Calu3 (cell line): ENCODE results near the gene RSPH9. TPM values are rescaled to one million over a fixed set of nuclear protein-coding genes. Genes with fewer than 3 reads are reported as not detected.

Source experiments
- BruUV-seq: library from RNA; stranded (reverse); fragments of 400-500 nt; replicated peaks from 2 replicates; lab custom pipeline; 2021; lab: Mats Ljungman, UMichigan
- CTCF ChIA-PET: fragments of 300-600 bp; sonication (Branson Sonifier 250); formaldehyde crosslinking; loops from one replicate; lab custom pipeline; 2022; ENCODE audit warnings: antibody characterized with exemption; lab: Charles Lee
- DNase-seq: peaks from one replicate; pipeline ENCODE4 v3.0.0; 2022
- H3K27ac Mint-ChIP-seq: one replicate; pipeline ENCODE4 v1.8.0; 2022; ENCODE audit warnings: mixed read lengths; ENCODE audit not compliant: unreplicated experiment
- H3K27me3 Mint-ChIP-seq: one replicate; pipeline ENCODE4 v1.8.0; 2022; ENCODE audit warnings: mixed read lengths; ENCODE audit not compliant: unreplicated experiment
- H3K36me3 Mint-ChIP-seq: one replicate; pipeline ENCODE4 v1.8.0; 2022; ENCODE audit warnings: mild to moderate bottlenecking, moderate library complexity, mixed read lengths; ENCODE audit not compliant: insufficient read depth, unreplicated experiment
- H3K4me1 Mint-ChIP-seq: one replicate; pipeline ENCODE4 v1.8.0; 2022; ENCODE audit warnings: mild to moderate bottlenecking, low read depth, mixed read lengths; ENCODE audit not compliant: unreplicated experiment
- H3K4me3 Mint-ChIP-seq: one replicate; pipeline ENCODE4 v1.8.0; 2022; ENCODE audit warnings: mild to moderate bottlenecking, low read depth, moderate library complexity, mixed read lengths; ENCODE audit not compliant: unreplicated experiment
- H3K9me3 Mint-ChIP-seq: one replicate; pipeline ENCODE4 v1.8.0; 2022; ENCODE audit warnings: low read depth, mixed read lengths; ENCODE audit not compliant: unreplicated experiment
- intact Hi-C: fragments of 100-400 bp; cut with micrococcal nuclease; formaldehyde crosslinking; loops from one replicate; pipeline ENCODE4 v1.10.0; 2022; ENCODE audit not compliant: unreplicated experiment
- total RNA-seq: library from RNA; stranded (reverse); gene quantifications from 2 replicates; pipeline ENCODE4 v1.2.3, GENCODE V29; 2022
- TF ChIP-seq, protein P1 (sequence below): fragments of 200-600 bp; IDR thresholded peaks from one replicate; pipeline ENCODE4 v1.8.0; 2022; ENCODE audit warnings: antibody characterized with exemption; ENCODE audit not compliant: unreplicated experiment

RSPH9 gene
- total RNA-seq, 1 experiment from 2014 or later: 0.19 TPM

DNA sequence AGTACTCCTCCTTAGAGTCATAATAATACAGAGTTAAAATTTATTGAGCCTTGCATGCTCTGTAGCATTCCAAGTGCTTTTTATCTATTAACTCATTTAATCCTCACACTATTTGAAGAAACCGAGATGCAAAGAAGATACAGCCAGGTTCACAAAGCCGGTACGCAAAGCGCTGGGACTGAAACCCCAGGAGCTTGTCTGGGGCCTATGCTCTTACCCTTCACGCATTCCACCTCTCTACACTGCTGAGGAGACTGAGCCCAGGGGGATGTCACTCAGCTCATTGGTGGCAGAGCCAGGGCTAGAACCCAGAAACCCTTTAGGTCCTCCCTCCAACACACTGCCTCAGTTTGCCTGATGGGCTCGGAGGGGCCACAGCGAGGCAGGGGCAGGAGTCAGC, 62.4 kb downstream of the RSPH9 start:
- intact Hi-C loops: no loop called here
- Mint-ChIP-seq H3K4me3 (no peak overlapping the region), H3K4me1 (peaks cover 59% of the 10 kb centered on the region), H3K9me3 (no peaks in the 10 kb centered on the region), H3K27ac (no peak overlapping the region), H3K27me3 (peaks cover 20% of the 10 kb centered on the region), H3K36me3 (peaks cover 25% of the 10 kb centered on the region)
- CTCF ChIA-PET: interaction anchor here (1.1 kb wide), 1 partner anchor 11 kb away, joined by 3 read pairs; no protein-coding TSS in a partner anchor
- TF ChIP-seq, protein P1, sequence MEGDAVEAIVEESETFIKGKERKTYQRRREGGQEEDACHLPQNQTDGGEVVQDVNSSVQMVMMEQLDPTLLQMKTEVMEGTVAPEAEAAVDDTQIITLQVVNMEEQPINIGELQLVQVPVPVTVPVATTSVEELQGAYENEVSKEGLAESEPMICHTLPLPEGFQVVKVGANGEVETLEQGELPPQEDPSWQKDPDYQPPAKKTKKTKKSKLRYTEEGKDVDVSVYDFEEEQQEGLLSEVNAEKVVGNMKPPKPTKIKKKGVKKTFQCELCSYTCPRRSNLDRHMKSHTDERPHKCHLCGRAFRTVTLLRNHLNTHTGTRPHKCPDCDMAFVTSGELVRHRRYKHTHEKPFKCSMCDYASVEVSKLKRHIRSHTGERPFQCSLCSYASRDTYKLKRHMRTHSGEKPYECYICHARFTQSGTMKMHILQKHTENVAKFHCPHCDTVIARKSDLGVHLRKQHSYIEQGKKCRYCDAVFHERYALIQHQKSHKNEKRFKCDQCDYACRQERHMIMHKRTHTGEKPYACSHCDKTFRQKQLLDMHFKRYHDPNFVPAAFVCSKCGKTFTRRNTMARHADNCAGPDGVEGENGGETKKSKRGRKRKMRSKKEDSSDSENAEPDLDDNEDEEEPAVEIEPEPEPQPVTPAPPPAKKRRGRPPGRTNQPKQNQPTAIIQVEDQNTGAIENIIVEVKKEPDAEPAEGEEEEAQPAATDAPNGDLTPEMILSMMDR: no peak
- no peak for DNase-seq
- no TSS peak for BruUV-seq

DNA sequence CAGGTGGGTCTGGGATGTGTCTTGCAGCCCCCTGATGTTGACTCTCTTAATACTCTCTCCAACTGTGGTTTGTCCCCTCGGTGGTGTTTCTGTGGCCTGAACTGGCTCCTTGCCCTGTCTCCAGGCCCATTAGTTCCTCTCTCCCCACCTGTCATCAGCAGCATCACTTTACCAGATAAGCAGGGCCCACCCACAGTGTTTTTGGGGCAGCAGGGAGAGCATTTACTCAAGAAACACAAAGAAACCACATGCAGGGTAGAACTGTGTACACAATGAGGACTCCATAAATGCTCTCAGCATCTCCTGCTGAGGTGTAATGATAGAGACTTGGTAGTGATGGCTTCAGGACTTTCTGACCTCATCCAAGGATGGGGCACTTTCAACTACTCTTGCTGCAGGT, 62.9 kb downstream of the RSPH9 start:
- Mint-ChIP-seq H3K27ac (no peak overlapping the region), H3K27me3 (peaks cover 22% of the 10 kb centered on the region), H3K36me3 (peaks cover 20% of the 10 kb centered on the region), H3K4me1 (peaks cover 54% of the 10 kb centered on the region), H3K4me3 (no peak overlapping the region), H3K9me3 (no peaks in the 10 kb centered on the region)
- intact Hi-C loops: no loop called here
- BruUV-seq: no TSS peak
- CTCF ChIA-PET: interaction anchor here (0.6 to 1.1 kb wide), 3 partner anchors 12 to 405 kb away, joined by 3 to 4 read pairs (median 3); no protein-coding TSS in a partner anchor
- DNase-seq: no peak
- TF ChIP-seq, protein P1: no peak

DNA sequence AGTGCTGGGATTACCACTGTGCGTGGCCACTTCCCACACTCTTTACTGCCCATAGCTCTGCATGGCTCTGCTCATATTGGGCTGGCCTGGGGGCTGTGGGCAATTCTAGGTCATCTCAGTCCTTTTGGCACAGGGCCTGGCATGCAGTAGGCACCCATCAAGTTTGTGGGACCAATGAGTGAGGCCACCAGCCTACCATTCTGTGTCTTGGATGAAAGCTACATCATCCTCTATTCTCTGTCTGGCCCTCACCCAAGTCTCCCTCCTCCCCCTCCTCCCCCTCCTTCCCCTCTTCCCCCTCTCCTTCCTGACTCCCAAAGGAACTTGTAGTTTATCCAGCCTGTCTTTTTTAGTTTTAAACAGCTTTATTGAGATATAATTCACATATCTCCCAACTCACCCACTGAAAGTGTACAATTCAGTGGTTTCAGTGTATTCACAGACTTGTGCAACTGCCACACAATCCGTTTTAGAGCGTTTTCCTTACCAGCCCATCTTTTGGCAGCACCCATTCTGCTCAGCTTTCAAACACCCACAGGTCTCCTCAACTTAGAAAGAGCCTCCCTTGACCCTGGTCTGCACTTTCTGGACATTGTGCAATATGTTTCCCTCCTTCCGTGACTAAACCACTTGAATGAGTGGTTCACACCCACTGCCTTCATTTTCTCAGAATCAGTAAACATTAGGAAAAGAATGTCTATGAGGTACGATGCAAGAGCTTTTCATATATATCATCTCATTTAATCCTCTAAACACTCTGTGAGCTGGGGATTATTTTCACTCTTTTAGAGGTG, 64.2 kb downstream of the RSPH9 start:
- H3K4me1 Mint-ChIP-seq: peaks cover 43% of the 10 kb centered on the region
- intact Hi-C loops: no loop called here
- TF ChIP-seq, protein P1: no peak
- CTCF ChIA-PET: interaction anchor here (0.7 to 1.0 kb wide), 3 partner anchors 14 to 370 kb away, joined by 3 read pairs; no protein-coding TSS in a partner anchor
- no TSS peak for BruUV-seq
- H3K27me3 Mint-ChIP-seq: peaks cover 22% of the 10 kb centered on the region
- H3K9me3 Mint-ChIP-seq: no peaks in the 10 kb centered on the region
- H3K36me3 Mint-ChIP-seq: peaks cover 9% of the 10 kb centered on the region
- peak; percentile 31 for DNase-seq
- no peak overlapping the region for H3K4me3 Mint-ChIP-seq
- H3K27ac Mint-ChIP-seq: peak overlapping the region; percentile 12

DNA sequence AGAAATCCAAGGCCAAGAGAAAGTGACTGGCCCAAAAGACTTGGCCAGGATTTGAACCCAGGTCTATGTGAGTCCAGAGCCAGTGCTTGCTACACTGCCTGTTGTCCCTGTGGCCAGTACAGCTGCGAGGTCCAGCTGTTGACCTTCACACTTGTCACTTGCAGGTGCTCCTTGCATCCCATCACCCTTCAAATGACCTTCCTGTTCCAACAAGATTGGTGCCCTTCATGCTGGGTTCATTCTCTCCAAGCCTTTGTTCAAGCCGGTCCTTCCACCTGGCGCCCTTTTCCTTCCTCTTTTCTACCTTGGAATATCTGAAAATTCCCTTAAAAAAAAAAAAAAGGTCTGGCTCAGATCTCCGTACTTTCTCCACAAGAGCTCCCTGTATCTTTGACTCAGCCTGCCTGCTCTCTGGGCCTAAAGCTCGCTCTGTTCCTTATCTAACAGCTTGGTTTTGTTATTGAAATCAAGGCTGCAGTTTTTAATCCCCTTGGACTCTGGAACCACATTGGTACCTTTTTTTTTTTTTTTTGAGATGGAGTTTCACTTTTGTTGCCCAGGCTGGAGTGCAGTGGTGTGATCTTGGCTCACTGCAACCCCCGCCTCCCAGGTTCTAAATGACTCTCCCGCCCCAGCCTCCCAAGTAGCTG, 64.9 kb downstream of the RSPH9 start:
- DNase-seq: no peak
- H3K4me1 Mint-ChIP-seq: peaks cover 36% of the 10 kb centered on the region
- CTCF ChIA-PET: interaction anchor here (0.9 to 1.0 kb wide), 2 partner anchors 15 to 370 kb away, joined by 3 read pairs; no protein-coding TSS in a partner anchor
- H3K27ac Mint-ChIP-seq: peak overlapping the region; percentile 12
- peaks cover 22% of the 10 kb centered on the region for H3K27me3 Mint-ChIP-seq
- TF ChIP-seq, protein P1: no peak
- H3K4me3 Mint-ChIP-seq: no peak overlapping the region
- intact Hi-C loops: no loop called here
- no peaks in the 10 kb centered on the region for H3K9me3 Mint-ChIP-seq
- H3K36me3 Mint-ChIP-seq: peaks cover 5% of the 10 kb centered on the region
- BruUV-seq: no TSS peak
